Adipocyte (in vitro differentiated cells): ENCODE results near the gene HOXD10.

Source experiments
- DNase-seq: peaks from one replicate; pipeline ENCODE4 v3.0.0-alpha.2; 2015; ENCODE audit warnings: low read depth
- H3K27me3 ChIP-seq: replicated peaks from 2 replicates; pipeline ENCODE4 v1.7.0; 2013; ENCODE audit warnings: mild to moderate bottlenecking, low read length, moderate library complexity; ENCODE audit not compliant: control insufficient read depth, insufficient read depth
- H3K36me3 ChIP-seq: 2 replicates; pipeline ENCODE4 v1.7.0; 2013; ENCODE audit warnings: low read length, mild to moderate bottlenecking, moderate library complexity; ENCODE audit not compliant: control insufficient read depth, insufficient read depth, severe bottlenecking
- H3K4me1 ChIP-seq: 2 replicates; pipeline ENCODE4 v1.7.0; 2013; ENCODE audit warnings: mild to moderate bottlenecking, low read length, moderate library complexity; ENCODE audit not compliant: control insufficient read depth, insufficient read depth
- H3K4me3 ChIP-seq: 2 replicates; pipeline ENCODE4 v1.7.0; 2013; ENCODE audit warnings: mild to moderate bottlenecking, low read length, moderate library complexity
- H3K9ac ChIP-seq: 2 replicates; pipeline ENCODE4 v1.7.0; 2013; ENCODE audit warnings: mild to moderate bottlenecking, low read length, moderate library complexity
- H3K9me3 ChIP-seq: 2 replicates; pipeline ENCODE4 v1.7.0; 2013; ENCODE audit warnings: mild to moderate bottlenecking, low read length, moderate library complexity; ENCODE audit not compliant: control insufficient read depth

Gene HOXD10

GRCh38 chr2:176099159-176099727 is 17.3 kb upstream of the HOXD10 start:
- Histone ChIP-seq H3K9ac (no peak overlapping the region), H3K27me3 (peaks cover 97% of the 10 kb centered on the region), H3K9me3 (peaks cover 18% of the 10 kb centered on the region), H3K36me3 (no peaks in the 10 kb centered on the region), H3K4me3 (no peak overlapping the region), H3K4me1 (peaks cover 17% of the 10 kb centered on the region)
- no peak for DNase-seq

GRCh38 chr2:176099728-176100546 is 16.6 kb upstream of the HOXD10 start, which contains the start of gene HOXD12:
Gene HOXD12 (plus strand): TSS chr2:176099795. CDS start chr2:176099802, 7 bp downstream.
- Histone ChIP-seq H3K27me3 (peaks cover 91% of the 10 kb centered on the region), H3K9ac (no peak within 1 kb of the TSS), H3K4me1 (peaks cover 23% of the 10 kb centered on the region), H3K9me3 (peaks cover 13% of the 10 kb centered on the region), H3K4me3 (no peak within 1 kb of the TSS), H3K36me3 (no peaks in the 10 kb centered on the region)
- DNase-seq, result no peak

GRCh38 chr2:176100547-176101140 is 15.9 kb upstream of the HOXD10 start:
- Histone ChIP-seq H3K27me3 (peaks cover 91% of the 10 kb centered on the region), H3K9me3 (peaks cover 13% of the 10 kb centered on the region), H3K36me3 (no peaks in the 10 kb centered on the region), H3K4me1 (peaks cover 24% of the 10 kb centered on the region), H3K9ac (no peak overlapping the region), H3K4me3 (no peak overlapping the region)
- DNase-seq, result no peak

GRCh38 chr2:176101216-176101830 is 15.3 kb upstream of the HOXD10 start:
- Histone ChIP-seq H3K27me3 (peaks cover 87% of the 10 kb centered on the region), H3K4me3 (no peak overlapping the region), H3K36me3 (no peaks in the 10 kb centered on the region), H3K9ac (no peak overlapping the region), H3K4me1 (peaks cover 24% of the 10 kb centered on the region), H3K9me3 (peaks cover 13% of the 10 kb centered on the region)
- DNase-seq, result no peak

- DNase-seq, result no peak
- Histone ChIP-seq H3K4me1 (peaks cover 24% of the 10 kb centered on the region), H3K4me3 (no peak overlapping the region), H3K9ac (no peak overlapping the region), H3K9me3 (peaks cover 13% of the 10 kb centered on the region), H3K36me3 (no peaks in the 10 kb centered on the region), H3K27me3 (peaks cover 82% of the 10 kb centered on the region)
Observed at GRCh38 chr2:176101842-176102241, 14.7 kb upstream of the HOXD10 start.

- no peak for DNase-seq
- H3K4me1 ChIP-seq, result peaks cover 21% of the 10 kb centered on the region
Observed at GRCh38 chr2:176102309-176102866, 14.2 kb upstream of the HOXD10 start.

GRCh38 chr2:176103194-176103593 is 13.4 kb upstream of the HOXD10 start:
- Histone ChIP-seq H3K4me1 (peaks cover 15% of the 10 kb centered on the region), H3K27me3 (peaks cover 72% of the 10 kb centered on the region), H3K9ac (no peak overlapping the region), H3K9me3 (peaks cover 13% of the 10 kb centered on the region), H3K4me3 (no peak overlapping the region), H3K36me3 (no peaks in the 10 kb centered on the region)
- no peak for DNase-seq

More at GRCh38 chr2:176102309-176102866, 14.2 kb upstream of the HOXD10 start:
- Histone ChIP-seq H3K36me3 (no peaks in the 10 kb centered on the region), H3K9me3 (peaks cover 13% of the 10 kb centered on the region), H3K4me3 (no peak overlapping the region), H3K27me3 (peaks cover 79% of the 10 kb centered on the region), H3K9ac (no peak overlapping the region)

- no peaks in the 10 kb centered on the region for H3K36me3 ChIP-seq
- H3K27me3 ChIP-seq, result peaks cover 67% of the 10 kb centered on the region
- H3K9ac ChIP-seq, result peak overlapping the region; percentile 6
- H3K4me3 ChIP-seq, result peak overlapping the region; percentile 75
- H3K9me3 ChIP-seq, result peaks cover 13% of the 10 kb centered on the region
- H3K4me1 ChIP-seq, result peaks cover 15% of the 10 kb centered on the region
- DNase-seq, result no peak
Observed at GRCh38 chr2:176103742-176104315, 12.7 kb upstream of the HOXD10 start.

GRCh38 chr2:176104316-176105077 is 12.1 kb upstream of the HOXD10 start:
- peak overlapping the region; percentile 54 for H3K9ac ChIP-seq
- no peak for DNase-seq
- H3K4me1 ChIP-seq, result peaks cover 15% of the 10 kb centered on the region
- peak overlapping the region; percentile 75 for H3K4me3 ChIP-seq
- no peaks in the 10 kb centered on the region for H3K36me3 ChIP-seq
- peaks cover 67% of the 10 kb centered on the region for H3K27me3 ChIP-seq
- H3K9me3 ChIP-seq, result peaks cover 10% of the 10 kb centered on the region

GRCh38 chr2:176105078-176105729 is 11.4 kb upstream of the HOXD10 start:
- Histone ChIP-seq H3K9me3 (peaks cover 7% of the 10 kb centered on the region), H3K4me1 (peaks cover 15% of the 10 kb centered on the region), H3K4me3 (peak overlapping the region; percentile 75), H3K27me3 (peaks cover 67% of the 10 kb centered on the region), H3K9ac (peak overlapping the region; percentile 54), H3K36me3 (no peaks in the 10 kb centered on the region)
- DNase-seq, result no peak
